Activated CD4-positive, alpha-beta T cell treated with anti-CD3 and anti-CD28 coated beads, Interleukin-2, amount 10 ng/mL, durations not matched to agents 7 days and 5 days (primary cell): Measurements from ENCODE around the gene BRSK2. TPM values are rescaled to one million over a fixed set of nuclear protein-coding genes. Genes with fewer than 3 reads are reported as not detected.

Experiments
- CTCF ChIA-PET: fragments of 350-600 bp; sonication (Branson Sonifier 250); formaldehyde crosslinking; loops from one replicate; lab custom pipeline; 2021; ENCODE audit warnings: antibody characterized with exemption; lab: Charles Lee
- POLR2A ChIA-PET: fragments of 350-600 bp; sonication (Branson Sonifier 250); formaldehyde crosslinking; loops from one replicate; lab custom pipeline; 2021; ENCODE audit warnings: antibody characterized with exemption; lab: Charles Lee
- DNase-seq: peaks from one replicate; pipeline ENCODE4 v3.0.0-alpha.2; 2020
- H3K27ac Mint-ChIP-seq: one replicate; pipeline ENCODE4 v1.8.0; 2021; ENCODE audit warnings: mild to moderate bottlenecking, moderate library complexity, mixed read lengths
- H3K27me3 Mint-ChIP-seq: one replicate; pipeline ENCODE4 v1.8.0; 2021; ENCODE audit warnings: mixed read lengths
- H3K36me3 Mint-ChIP-seq: one replicate; pipeline ENCODE4 v1.8.0; 2021; ENCODE audit warnings: low read depth, mixed read lengths
- H3K4me1 Mint-ChIP-seq: one replicate; pipeline ENCODE4 v1.8.0; 2021; ENCODE audit warnings: mixed read lengths
- H3K4me3 Mint-ChIP-seq: one replicate; pipeline ENCODE4 v1.8.0; 2021; ENCODE audit warnings: mild to moderate bottlenecking, moderate library complexity, mixed read lengths
- H3K9me3 Mint-ChIP-seq: one replicate; pipeline ENCODE4 v1.8.0; 2021; ENCODE audit warnings: mixed read lengths
- total RNA-seq, 2 experiments: library from RNA; stranded (reverse); gene quantifications; one replicate each; pipeline ENCODE4 v1.2.3, GENCODE V29; 2021

Gene BRSK2
- total RNA-seq, 2 experiments from 2014 or later, result not detected

DNA sequence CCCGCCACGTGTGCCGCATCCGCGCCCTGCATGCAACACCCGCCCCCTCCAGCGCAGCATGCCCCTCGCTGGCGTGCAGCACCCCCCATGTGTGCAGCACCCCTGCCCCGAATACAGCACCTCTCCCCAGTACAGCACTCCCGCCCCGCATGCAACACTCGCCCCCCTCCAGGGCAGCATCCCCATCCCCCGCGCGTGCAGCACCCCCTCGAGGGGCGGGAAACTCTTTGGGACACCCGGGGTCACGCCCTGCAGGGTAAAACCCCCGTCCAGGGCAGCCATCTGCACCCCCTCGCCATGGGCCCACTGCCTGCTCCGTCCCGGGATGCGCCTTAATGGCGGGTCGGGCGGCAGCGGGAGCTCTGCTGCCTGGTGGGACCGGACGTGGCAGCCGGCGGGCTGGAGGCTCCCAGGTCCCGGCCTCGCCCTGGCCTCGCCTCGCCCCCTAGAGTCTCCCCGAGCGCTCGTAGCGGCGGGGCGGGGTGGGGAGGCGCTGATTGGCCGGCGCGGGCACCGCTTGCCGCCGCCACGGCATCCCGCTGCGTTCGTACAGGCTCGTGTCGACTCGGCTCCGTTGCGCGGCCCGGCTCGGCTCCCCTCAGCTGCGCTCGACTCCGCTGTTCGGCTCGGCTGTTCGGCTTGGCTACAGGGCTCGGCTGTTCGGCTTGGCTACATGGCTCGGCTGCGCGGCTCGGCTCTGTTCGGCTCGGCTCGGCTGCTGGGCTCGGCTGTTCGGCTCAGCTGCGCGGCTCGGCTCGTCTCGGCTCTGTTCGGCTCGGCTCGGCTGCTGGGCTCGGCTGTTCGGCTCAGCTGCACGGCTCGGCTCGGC is 417 bp upstream of the BRSK2 start:
- H3K4me1 Mint-ChIP-seq, result peaks cover 5% of the 10 kb centered on the region
- CTCF ChIA-PET, result no interaction called here
- H3K4me3 Mint-ChIP-seq, result peak overlapping the region; percentile 44

DNA sequence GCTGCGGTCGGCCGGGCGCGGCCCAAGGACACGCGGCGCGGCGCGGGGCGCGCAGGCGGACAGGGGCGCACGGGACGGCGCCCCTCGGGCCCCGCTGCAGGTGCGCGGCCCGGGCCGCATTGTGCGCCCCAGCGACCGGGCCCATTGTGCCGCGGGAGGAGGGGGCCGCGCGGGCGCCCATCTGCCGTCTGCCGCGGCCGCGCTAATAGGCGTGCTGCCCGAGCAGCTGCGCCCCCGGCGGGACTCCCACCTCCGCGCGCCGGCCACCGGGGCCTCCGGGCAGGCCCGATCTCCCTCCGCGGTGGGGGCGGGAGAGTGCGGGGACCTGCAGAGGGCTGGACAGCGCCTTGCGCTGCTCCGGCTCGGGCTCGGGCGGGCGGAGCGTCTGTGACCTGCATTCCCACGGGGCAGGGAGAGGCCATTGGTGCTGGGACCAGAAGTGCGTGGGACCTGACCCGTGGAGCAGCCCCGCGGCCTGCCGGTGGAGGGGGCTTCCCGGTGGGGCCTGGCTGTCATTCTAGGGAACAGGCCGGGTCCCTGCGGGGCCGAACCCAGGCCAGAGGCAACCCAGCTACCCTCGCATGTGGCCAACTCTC is 933 bp downstream of the BRSK2 start:
- no peak for DNase-seq
- Mint-ChIP-seq H3K27me3 (peaks cover 38% of the 10 kb centered on the region), H3K4me1 (no peaks in the 10 kb centered on the region), H3K4me3 (no peak overlapping the region), H3K36me3 (no peaks in the 10 kb centered on the region), H3K9me3 (no peaks in the 10 kb centered on the region), H3K27ac (no peak overlapping the region)
- POLR2A ChIA-PET, result no interaction called here
- CTCF ChIA-PET, result no interaction called here

More for the DNA sequence above, 417 bp upstream of the BRSK2 start:
- Mint-ChIP-seq H3K27ac (no peak overlapping the region), H3K27me3 (peaks cover 42% of the 10 kb centered on the region), H3K9me3 (no peaks in the 10 kb centered on the region), H3K36me3 (no peaks in the 10 kb centered on the region)
- DNase-seq, result peak; percentile 94
- POLR2A ChIA-PET, result no interaction called here

DNA sequence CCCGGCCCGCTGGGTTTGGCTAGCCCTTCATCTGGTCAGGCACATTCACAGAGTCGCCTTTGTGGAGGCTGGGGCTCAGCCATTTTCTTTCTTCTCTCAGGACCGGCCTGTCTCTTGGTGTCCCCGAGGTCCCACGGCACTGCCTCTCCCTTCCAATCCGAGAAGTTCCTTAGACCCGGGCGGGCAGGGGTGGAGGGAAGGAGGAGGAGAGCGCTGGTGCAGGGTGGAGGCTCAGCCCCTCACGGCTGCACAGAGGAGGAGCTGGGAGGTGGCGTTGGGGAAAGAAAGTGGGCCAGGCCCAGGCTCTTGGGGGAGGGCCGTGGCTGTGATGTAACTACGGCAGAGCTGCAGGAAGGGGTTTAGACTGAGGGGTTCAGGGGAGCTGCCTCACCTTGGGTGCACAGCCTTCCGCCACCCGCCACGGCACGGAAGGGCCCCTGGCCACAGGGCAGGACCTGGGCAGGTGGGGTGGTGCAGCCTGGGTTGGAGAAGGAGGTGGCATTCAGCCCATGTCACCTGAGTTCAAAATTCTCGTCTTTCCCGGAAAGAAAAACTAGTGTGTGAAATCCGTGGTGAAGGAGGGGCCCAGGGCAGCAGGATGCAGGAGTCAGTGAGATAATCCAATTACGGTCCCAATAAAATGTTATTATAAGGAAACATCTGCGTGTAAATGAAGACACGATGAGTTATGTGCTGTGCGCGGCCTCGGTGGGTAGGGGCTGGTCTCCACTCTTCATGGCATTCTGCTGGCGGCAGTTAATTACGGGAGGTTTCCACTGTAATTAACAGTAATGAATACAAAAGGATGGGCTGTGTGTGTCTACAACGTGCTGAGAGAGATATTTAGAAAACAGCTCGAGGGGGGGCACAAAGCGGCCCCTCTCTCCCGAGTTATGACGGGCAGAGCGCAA is 1.7 kb downstream of the BRSK2 start:
- DNase-seq, result no peak
- Mint-ChIP-seq H3K4me1 (no peaks in the 10 kb centered on the region), H3K36me3 (no peaks in the 10 kb centered on the region), H3K4me3 (peak overlapping the region; percentile 13), H3K9me3 (no peaks in the 10 kb centered on the region), H3K27me3 (peaks cover 38% of the 10 kb centered on the region), H3K27ac (no peak overlapping the region)
- CTCF ChIA-PET, result interaction anchor here (0.7 to 1.6 kb wide), 2 partner anchors 8 to 442 kb away, joined by 3 read pairs; no protein-coding TSS in a partner anchor
- POLR2A ChIA-PET, result no interaction called here

DNA sequence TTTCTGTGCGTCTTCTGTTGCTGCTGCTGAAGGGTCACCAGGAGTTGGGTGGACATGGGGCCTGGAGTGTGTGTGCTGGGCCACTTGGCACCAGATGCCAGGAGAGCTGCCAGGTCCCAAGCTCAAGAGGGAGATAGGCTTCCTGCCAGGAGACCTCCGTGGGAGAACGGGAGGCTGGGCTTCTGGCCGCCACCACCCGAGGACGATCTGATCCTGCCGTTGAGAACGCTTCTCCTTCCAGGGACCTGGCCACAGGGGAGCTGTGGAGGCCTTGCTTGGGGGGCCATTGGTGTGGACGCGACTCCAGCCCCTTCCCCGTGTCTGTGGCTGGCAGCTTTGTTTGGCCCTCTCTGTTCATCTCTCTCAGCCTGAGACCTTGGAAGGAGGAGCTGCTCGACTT is 2.4 kb downstream of the BRSK2 start:
- POLR2A ChIA-PET, result no interaction called here

DNA sequence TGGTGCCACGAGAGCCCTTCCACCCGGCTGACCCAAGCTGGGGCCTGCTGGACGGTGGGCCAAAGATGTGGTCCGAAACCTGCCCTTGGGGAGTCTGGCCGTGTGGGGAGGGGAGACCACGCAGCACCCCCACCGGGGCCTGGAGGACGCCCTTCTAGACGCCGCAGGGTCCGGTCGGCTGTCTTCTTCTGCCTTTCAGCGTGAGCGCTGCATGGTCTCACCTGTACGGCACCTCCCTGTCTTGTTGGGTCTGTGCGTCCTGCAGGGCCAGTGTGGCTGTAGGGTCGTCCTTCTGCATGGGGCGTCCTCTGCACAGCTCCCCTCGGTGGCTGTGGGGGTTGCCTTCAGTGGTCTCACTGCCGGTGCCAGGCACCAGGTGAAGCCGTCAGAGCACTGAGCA is 2.8 kb downstream of the BRSK2 start:
- Mint-ChIP-seq H3K4me1 (no peaks in the 10 kb centered on the region), H3K9me3 (no peaks in the 10 kb centered on the region), H3K27me3 (peaks cover 32% of the 10 kb centered on the region), H3K36me3 (no peaks in the 10 kb centered on the region), H3K4me3 (no peak overlapping the region), H3K27ac (no peak overlapping the region)
- ChIA-PET POLR2A (no interaction called here), CTCF (interaction anchor here (1.6 kb wide), 1 partner anchor 9 kb away, joined by 3 read pairs; no protein-coding TSS in a partner anchor)
- DNase-seq, result no peak

More for the DNA sequence above, 2.4 kb downstream of the BRSK2 start:
- H3K27me3 Mint-ChIP-seq, result peaks cover 35% of the 10 kb centered on the region
- no peaks in the 10 kb centered on the region for H3K4me1 Mint-ChIP-seq
- no peak overlapping the region for H3K27ac Mint-ChIP-seq
- no peaks in the 10 kb centered on the region for H3K9me3 Mint-ChIP-seq
- CTCF ChIA-PET, result interaction anchor here (0.7 to 1.6 kb wide), 2 partner anchors 9 to 443 kb away, joined by 3 read pairs; no protein-coding TSS in a partner anchor
- no peak for DNase-seq
- no peak overlapping the region for H3K4me3 Mint-ChIP-seq
- no peaks in the 10 kb centered on the region for H3K36me3 Mint-ChIP-seq

DNA sequence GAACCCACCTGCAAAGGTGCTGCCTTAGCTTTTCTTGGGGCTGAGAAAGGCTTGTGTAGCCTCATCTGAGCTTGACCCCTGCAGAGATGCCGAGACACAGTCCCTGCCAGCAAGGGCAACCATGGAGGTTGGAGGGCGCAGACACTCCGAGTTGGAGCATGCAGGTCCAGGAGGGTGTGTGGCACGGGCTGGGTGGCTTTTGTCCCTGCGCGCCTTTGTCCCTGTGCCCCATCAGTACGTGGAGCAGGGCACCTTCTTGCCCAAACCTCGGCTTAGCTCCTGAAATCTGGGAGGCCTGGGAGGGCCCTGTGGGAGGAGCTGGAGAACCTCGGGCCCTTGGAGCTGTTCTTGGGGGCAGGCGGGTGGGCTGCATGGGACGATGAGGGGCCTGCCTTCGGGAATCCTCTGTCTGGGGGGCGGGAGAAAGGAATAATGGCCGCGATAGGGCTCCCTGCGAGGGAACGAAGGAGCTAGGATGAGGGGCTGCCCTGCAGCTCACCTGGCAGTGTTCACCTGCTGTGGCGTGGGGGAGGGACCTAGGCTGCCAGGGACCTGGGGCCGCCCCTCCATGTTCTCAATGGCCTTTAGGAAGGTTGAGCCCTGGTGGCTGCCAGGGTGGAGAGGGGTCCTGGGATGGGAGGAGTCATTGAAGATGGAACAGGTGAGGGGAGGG is 3.4 kb downstream of the BRSK2 start:
- Mint-ChIP-seq H3K4me1 (no peaks in the 10 kb centered on the region), H3K4me3 (no peak overlapping the region), H3K27ac (no peak overlapping the region), H3K27me3 (peaks cover 26% of the 10 kb centered on the region), H3K36me3 (no peaks in the 10 kb centered on the region), H3K9me3 (no peaks in the 10 kb centered on the region)
- CTCF ChIA-PET, result interaction anchor here (1.6 kb wide), 1 partner anchor 10 kb away, joined by 3 read pairs; no protein-coding TSS in a partner anchor
- DNase-seq, result no peak
- POLR2A ChIA-PET, result no interaction called here

DNA sequence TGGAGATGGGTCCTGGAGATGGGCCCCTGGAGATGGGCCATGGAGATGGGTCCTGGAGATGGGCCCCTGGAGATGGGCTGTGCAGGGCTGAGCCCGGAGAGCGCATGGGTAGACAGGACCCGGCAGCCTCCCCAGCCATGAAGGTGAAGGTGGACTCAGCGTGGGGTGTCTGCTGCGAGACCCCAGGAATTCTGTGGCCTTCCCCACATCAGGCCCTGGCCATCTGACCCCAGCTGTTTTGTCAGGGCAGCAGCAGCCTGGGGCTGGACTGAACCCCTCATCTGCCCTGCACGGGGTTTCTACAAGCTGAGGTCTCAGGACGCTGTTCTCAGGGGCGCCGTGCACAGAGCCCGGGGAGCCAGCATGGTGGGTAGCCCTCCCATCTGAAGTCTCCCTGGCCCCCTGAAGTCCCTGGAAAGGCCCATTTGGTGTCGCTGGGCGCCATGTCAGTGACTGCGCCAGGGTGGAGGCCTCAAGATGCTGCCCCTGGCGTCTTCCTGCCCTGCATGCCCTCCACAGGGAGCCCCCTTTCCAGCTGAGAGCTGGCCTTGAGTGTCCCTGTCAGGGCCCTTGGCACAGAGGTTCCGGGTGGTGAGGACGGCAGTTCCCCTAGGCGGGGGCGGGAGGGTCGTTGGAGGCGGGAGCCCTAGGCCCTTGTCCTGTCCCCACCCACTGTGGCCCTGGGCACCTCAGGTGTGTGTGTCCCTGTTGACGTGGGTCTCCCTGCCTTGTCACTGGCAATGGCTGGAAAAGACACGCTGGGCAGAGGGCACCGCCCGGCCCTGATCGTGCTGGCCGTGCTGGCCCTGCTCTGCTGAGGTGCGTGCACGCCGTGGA is 5.4 kb downstream of the BRSK2 start:
- ChIA-PET POLR2A (no interaction called here), CTCF (no interaction called here)
- no peaks in the 10 kb centered on the region for H3K9me3 Mint-ChIP-seq
- H3K27ac Mint-ChIP-seq, result no peak overlapping the region
- DNase-seq, result no peak
- no peaks in the 10 kb centered on the region for H3K36me3 Mint-ChIP-seq
- H3K4me1 Mint-ChIP-seq, result no peaks in the 10 kb centered on the region
- no peak overlapping the region for H3K4me3 Mint-ChIP-seq
- peaks cover 20% of the 10 kb centered on the region for H3K27me3 Mint-ChIP-seq

DNA sequence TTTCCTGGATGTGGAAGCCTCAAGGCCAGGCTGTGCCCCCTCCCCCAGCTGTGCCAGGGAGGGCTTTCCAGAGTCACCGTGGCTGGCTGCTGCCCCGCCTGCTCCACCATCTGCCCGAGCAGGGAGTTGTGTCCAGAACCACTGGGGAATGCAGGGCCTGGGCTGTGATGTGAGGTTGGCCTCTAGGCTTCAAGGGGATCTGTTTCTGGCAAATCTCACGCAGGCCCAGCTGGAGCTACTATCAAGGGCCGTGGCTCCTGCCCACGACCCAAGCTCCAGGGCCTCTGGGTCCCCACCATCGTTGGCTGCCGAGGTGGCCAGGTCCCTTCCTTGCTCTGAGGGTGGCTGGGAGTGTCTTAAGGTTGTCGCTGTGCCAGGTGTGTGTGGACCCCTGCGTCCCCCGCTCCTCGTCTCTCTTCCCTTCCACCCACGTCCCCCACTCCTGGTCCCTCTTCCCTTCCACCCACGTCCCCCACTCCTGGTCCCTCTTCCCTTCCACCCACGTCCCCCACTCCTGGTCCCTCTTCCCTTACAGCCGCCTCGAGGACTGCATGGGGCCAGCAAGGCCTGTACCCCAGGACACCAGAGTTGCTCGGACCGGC is 6.1 kb downstream of the BRSK2 start:
- DNase-seq, result no peak
- Mint-ChIP-seq H3K4me1 (no peaks in the 10 kb centered on the region), H3K27me3 (peaks cover 20% of the 10 kb centered on the region), H3K9me3 (no peaks in the 10 kb centered on the region), H3K27ac (no peak overlapping the region), H3K36me3 (no peaks in the 10 kb centered on the region), H3K4me3 (no peak overlapping the region)
- POLR2A ChIA-PET, result no interaction called here
- CTCF ChIA-PET, result no interaction called here

DNA sequence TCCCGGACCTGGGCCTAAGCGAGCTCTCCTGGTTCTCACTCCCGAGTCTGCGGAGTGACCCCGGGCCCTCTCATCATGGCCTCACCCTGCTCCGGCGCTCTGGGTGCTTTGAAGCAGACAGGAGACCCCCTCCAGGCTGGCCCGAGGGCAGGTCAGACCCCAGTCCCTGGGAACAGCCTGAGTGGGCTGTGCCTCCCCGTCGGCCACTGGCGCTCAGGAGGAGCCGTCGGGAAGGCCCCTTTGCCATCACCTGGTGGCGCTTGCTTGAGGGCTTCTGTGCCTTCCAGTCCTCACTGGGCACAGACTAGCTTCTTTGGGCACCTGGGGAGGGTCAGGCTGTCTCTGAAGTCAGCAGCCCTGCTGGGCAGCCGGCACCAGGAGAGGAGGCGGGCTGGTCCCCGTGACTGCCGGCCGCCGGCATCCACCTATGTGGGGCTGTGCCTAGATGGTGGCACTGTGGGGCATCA is 6.7 kb downstream of the BRSK2 start:
- Mint-ChIP-seq H3K9me3 (no peaks in the 10 kb centered on the region), H3K4me1 (no peaks in the 10 kb centered on the region), H3K36me3 (no peaks in the 10 kb centered on the region), H3K27me3 (peaks cover 16% of the 10 kb centered on the region), H3K4me3 (no peak overlapping the region), H3K27ac (no peak overlapping the region)
- ChIA-PET POLR2A (no interaction called here), CTCF (no interaction called here)
- DNase-seq, result no peak

DNA sequence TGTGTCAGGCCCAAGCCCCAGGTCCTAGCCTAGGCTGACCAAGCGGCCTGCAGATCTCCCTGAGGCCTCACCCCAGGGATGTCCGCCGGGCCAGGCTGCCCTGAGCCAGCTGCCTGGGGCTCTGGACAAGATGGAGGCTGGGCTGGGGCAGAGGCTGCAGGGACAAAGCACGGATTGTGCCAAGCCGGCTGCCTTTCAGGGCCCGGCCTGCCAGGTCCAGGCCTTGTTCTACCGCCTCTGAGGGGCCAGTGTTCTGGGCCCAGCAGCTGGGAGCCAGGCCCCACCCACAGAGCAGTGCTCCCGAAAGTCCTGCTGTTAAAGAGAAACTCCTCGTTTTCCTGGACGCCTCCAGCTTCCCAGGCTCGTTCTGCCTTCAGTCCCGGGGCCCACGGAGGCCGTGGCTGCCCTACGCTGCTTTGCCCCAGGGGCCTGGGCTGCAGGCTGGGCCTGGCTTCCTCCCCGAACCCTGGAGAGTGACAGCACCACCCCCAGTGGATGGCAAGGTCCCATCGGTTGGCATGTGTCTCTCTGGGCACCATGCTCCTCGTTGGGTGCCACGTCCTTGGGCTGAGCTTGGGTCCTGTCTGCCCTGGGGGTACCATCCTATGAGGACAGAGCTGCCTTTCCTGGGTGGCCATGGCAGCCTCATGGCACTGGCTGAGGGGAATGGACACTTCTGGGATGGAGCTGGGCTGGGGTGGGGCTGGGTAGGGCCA is 7.6 kb downstream of the BRSK2 start:
- Mint-ChIP-seq H3K9me3 (no peaks in the 10 kb centered on the region), H3K27ac (no peak overlapping the region), H3K27me3 (peaks cover 7% of the 10 kb centered on the region), H3K36me3 (no peaks in the 10 kb centered on the region), H3K4me1 (no peaks in the 10 kb centered on the region), H3K4me3 (no peak overlapping the region)
- ChIA-PET CTCF (no interaction called here), POLR2A (no interaction called here)
- DNase-seq, result no peak
